Activated B cell treated with CpG ODN at 0.5 μM for 24 hours (primary cell): ENCODE data around the gene EML3. TPM values are rescaled to one million over a fixed set of nuclear protein-coding genes. Genes with fewer than 3 reads are reported as not detected.

ENCODE experiments used
- ATAC-seq: fragments of 200-7000 bp; cut with Tn5 transposase; one replicate; pipeline ENCODE4 v1.10.0; 2021; ENCODE audit warnings: low read depth, mild to moderate bottlenecking, moderate library complexity
- CTCF ChIA-PET: fragments of 350-600 bp; sonication (Branson Sonifier 250); formaldehyde crosslinking; loops from one replicate; lab custom pipeline; 2021; ENCODE audit warnings: antibody characterized with exemption; lab: Charles Lee
- POLR2A ChIA-PET: fragments of 350-600 bp; sonication (Branson Sonifier 250); formaldehyde crosslinking; loops from one replicate; lab custom pipeline; 2021; ENCODE audit warnings: antibody characterized with exemption; lab: Charles Lee
- DNase-seq: peaks from one replicate; pipeline ENCODE4 v3.0.0; 2022
- H3K27ac Mint-ChIP-seq: one replicate; pipeline ENCODE4 v1.8.0; 2020; ENCODE audit warnings: mixed read lengths
- H3K27me3 Mint-ChIP-seq: one replicate; pipeline ENCODE4 v1.8.0; 2021; ENCODE audit warnings: mixed read lengths
- H3K36me3 Mint-ChIP-seq: one replicate; pipeline ENCODE4 v1.8.0; 2021; ENCODE audit warnings: low read depth, mixed read lengths
- H3K4me1 Mint-ChIP-seq: one replicate; pipeline ENCODE4 v1.8.0; 2021; ENCODE audit warnings: mixed read lengths
- H3K4me3 Mint-ChIP-seq: one replicate; pipeline ENCODE4 v1.8.0; 2020; ENCODE audit warnings: mild to moderate bottlenecking, mixed read lengths
- H3K9me3 Mint-ChIP-seq: one replicate; pipeline ENCODE4 v1.8.0; 2020; ENCODE audit warnings: mixed read lengths
- CTCF ChIP-seq: fragments of 200-600 bp; IDR thresholded peaks from one replicate; pipeline ENCODE4 v1.8.0; 2022; ENCODE audit warnings: antibody characterized with exemption, mild to moderate bottlenecking
- intact Hi-C: fragments of 100-400 bp; cut with micrococcal nuclease; formaldehyde crosslinking; loops from one replicate; pipeline ENCODE4 v1.15.1; 2024
- total RNA-seq: library from RNA; stranded (reverse); gene quantifications from 2 replicates; pipeline ENCODE4 v1.2.3, GENCODE V29; 2022

EML3 gene
- total RNA-seq, 1 donor from 2014 or later: 128 TPM

GRCh38 chr11:62649486-62649885 lies 36.9 kb upstream of the EML3 start:
- Mint-ChIP-seq H3K4me1 (peaks cover 48% of the 10 kb centered on the region), H3K27ac (no peak overlapping the region), H3K9me3 (no peaks in the 10 kb centered on the region), H3K4me3 (no peak overlapping the region), H3K36me3 (peaks cover 30% of the 10 kb centered on the region), H3K27me3 (no peaks in the 10 kb centered on the region)
- TF ChIP-seq CTCF: no peak
- intact Hi-C loops: no loop called here
- POLR2A ChIA-PET: interaction anchor here (0.5 to 5.8 kb wide), 5 partner anchors 16 to 176 kb away, joined by 4 to 130 read pairs (median 12); partner anchors contain the start of genes C11orf98, CSKMT, LBHD1 and TUT1
- CTCF ChIA-PET: interaction anchor here (1.2 kb wide), 1 partner anchor 25 kb away, joined by 3 read pairs; no protein-coding TSS in a partner anchor
- ATAC-seq (no peak), DNase-seq (no peak)

GRCh38 chr11:62648967-62649364 lies 36.4 kb upstream of the EML3 start:
- DNase-seq (no peak), ATAC-seq (no peak)
- no peak overlapping the region for H3K27ac Mint-ChIP-seq
- TF ChIP-seq CTCF: no peak
- ChIA-PET CTCF (interaction anchor here (1.2 kb wide), 1 partner anchor 26 kb away, joined by 3 read pairs; no protein-coding TSS in a partner anchor), POLR2A (interaction anchor here (0.5 to 5.8 kb wide), 6 partner anchors 16 to 183 kb away, joined by 3 to 130 read pairs (median 10); partner anchors contain the start of genes C11orf98, CSKMT, LBHD1 and STX5)
- peaks cover 46% of the 10 kb centered on the region for H3K4me1 Mint-ChIP-seq
- no peaks in the 10 kb centered on the region for H3K9me3 Mint-ChIP-seq
- H3K4me3 Mint-ChIP-seq: no peak overlapping the region
- intact Hi-C loops: no loop called here
- peaks cover 34% of the 10 kb centered on the region for H3K36me3 Mint-ChIP-seq
- H3K27me3 Mint-ChIP-seq: no peaks in the 10 kb centered on the region

- peaks cover 34% of the 10 kb centered on the region for H3K36me3 Mint-ChIP-seq
- POLR2A ChIA-PET: interaction anchor here (0.6 to 5.8 kb wide), 8 partner anchors 10 to 203 kb away, joined by 3 to 130 read pairs (median 9); partner anchors contain the start of genes C11orf98, CSKMT, LBHD1 and STX5
- TF ChIP-seq CTCF: no peak
- H3K27me3 Mint-ChIP-seq: no peaks in the 10 kb centered on the region
- no peak overlapping the region for H3K4me3 Mint-ChIP-seq
- H3K4me1 Mint-ChIP-seq: peaks cover 43% of the 10 kb centered on the region
- H3K9me3 Mint-ChIP-seq: no peaks in the 10 kb centered on the region
- H3K27ac Mint-ChIP-seq: no peak overlapping the region
- CTCF ChIA-PET: interaction anchor here (1.2 kb wide), 1 partner anchor 27 kb away, joined by 3 read pairs; no protein-coding TSS in a partner anchor
- intact Hi-C loops: no loop called here
- ATAC-seq (no peak), DNase-seq (no peak)
These were observed 35.8 kb upstream of the EML3 start for GRCh38 chr11:62648185-62648966.

GRCh38 chr11:62647609-62648005 lies 35.0 kb upstream of the EML3 start:
- Mint-ChIP-seq H3K36me3 (peaks cover 38% of the 10 kb centered on the region), H3K27ac (no peak overlapping the region), H3K4me3 (no peak overlapping the region), H3K9me3 (no peaks in the 10 kb centered on the region), H3K4me1 (peaks cover 39% of the 10 kb centered on the region), H3K27me3 (no peaks in the 10 kb centered on the region)
- CTCF ChIA-PET: no interaction called here
- DNase-seq (no peak), ATAC-seq (no peak)
- POLR2A ChIA-PET: interaction anchor here (0.6 to 5.8 kb wide), 7 partner anchors 10 to 203 kb away, joined by 3 to 130 read pairs (median 9); partner anchors contain the start of genes C11orf98, CSKMT, LBHD1 and TUT1
- intact Hi-C loops: loop anchor here (2.0 kb wide), 2 partner anchors 17 to 35 kb away; partner anchors contain the start of genes C11orf98, CSKMT, EML3 and ROM1
- no peak for TF ChIP-seq CTCF
